A549 (cell line): ENCODE results near the gene HS6ST1.

Experiments used
- CTCF ChIP-seq: fragments of >200 bp; sonication (Bioruptor Twin); formaldehyde crosslinking; IDR thresholded peaks from 3 replicates; pipeline ENCODE4 v1.5.1; 2016
- E2F6 ChIP-seq: IDR thresholded peaks from 2 replicates; pipeline ENCODE4 v1.6.1; 2012; ENCODE audit warnings: low read depth, borderline replicate concordance
- FOSB ChIP-seq: fragments of 250-450 bp; sonication (Bioruptor Pico); IDR thresholded peaks from 2 replicates; pipeline ENCODE4 v1.5.0; 2020; ENCODE audit warnings: mild to moderate bottlenecking, moderate library complexity
- GATA3 ChIP-seq: IDR thresholded peaks from 2 replicates; pipeline ENCODE4 v1.6.1; 2012; ENCODE audit warnings: borderline replicate concordance
- MAZ ChIP-seq: fragments of 150-350 bp; IDR thresholded peaks from 2 replicates; pipeline ENCODE4 v1.6.1; 2014; ENCODE audit warnings: antibody characterized with exemption, low read depth, low read length, borderline replicate concordance
- POLR2A ChIP-seq: IDR thresholded peaks from 2 replicates; pipeline ENCODE4 v1.6.1; 2012; ENCODE audit warnings: mild to moderate bottlenecking, low read length
- TP53 ChIP-seq: fragments of 250-450 bp; sonication (Bioruptor Pico); IDR thresholded peaks from 2 replicates; pipeline ENCODE4 v1.5.0; 2021; ENCODE audit warnings: mild to moderate bottlenecking, moderate library complexity

- TF ChIP-seq POLR2A (no peak), E2F6 (no peak), MAZ (no peak), FOSB (CRISPR knock-in tag) (no peak), CTCF (no peak), TP53 (no peak), GATA3 (no peak)
Measured at GRCh38 chr2:128365217-128365905, 46.7 kb upstream of the HS6ST1 start.
